Spleen (tissue), 11 donors: ENCODE results near the gene LDAH. TPM values are rescaled to one million over a fixed set of nuclear protein-coding genes. Genes with fewer than 3 reads are reported as not detected.

Source experiments
- DNase-seq: peaks from one replicate; pipeline ENCODE4 v3.0.0-alpha.2; 2020
- H3K27ac ChIP-seq, 8 donors: fragments of 200-600 bp; sonication (generic) in 7 of 8; 1 replicate in 4 of 8; 2 replicates in 4 of 8; pipeline versions ENCODE4 v1.5.0 to v1.8.0; 2016 to 2021; ENCODE audit warnings: inconsistent platforms in 4 of 8, mild to moderate bottlenecking in 4 of 8, moderate library complexity in 1 of 8
- H3K27me3 ChIP-seq, 7 donors: fragments of 200-600 bp; sonication (generic) in 6 of 7; replicated peaks in 1 of 7; 1 replicate in 4 of 7; 2 replicates in 3 of 7; pipeline versions ENCODE4 v1.5.0 to v1.8.0; 2016 to 2021; ENCODE audit warnings: inconsistent platforms in 3 of 7, mild to moderate bottlenecking in 1 of 7
- H3K36me3 ChIP-seq, 6 donors: fragments of 200-600 bp; sonication (generic) in 5 of 6; 1 replicate in 4 of 6; 2 replicates in 2 of 6; pipeline versions ENCODE4 v1.5.0 to v1.8.0; 2016 to 2021; ENCODE audit warnings: inconsistent platforms in 2 of 6
- H3K4me1 ChIP-seq, 6 donors: fragments of 200-600 bp; sonication (generic) in 5 of 6; 1 replicate in 3 of 6; 2 replicates in 3 of 6; pipeline versions ENCODE4 v1.5.0 to v1.8.0; 2016 to 2021; ENCODE audit warnings: inconsistent platforms in 3 of 6
- H3K4me3 ChIP-seq, 8 donors: fragments of 200-600 bp; sonication (generic) in 7 of 8; 1 replicate in 4 of 8; 2 replicates in 4 of 8; pipeline versions ENCODE4 v1.5.0 to v1.8.0; 2016 to 2021; ENCODE audit warnings: inconsistent platforms in 4 of 8, mild to moderate bottlenecking in 4 of 8, moderate library complexity in 2 of 8
- H3K9me3 ChIP-seq, 8 donors: fragments of 200-600 bp; sonication (generic) in 7 of 8; 1 replicate in 4 of 8; 2 replicates in 4 of 8; pipeline versions ENCODE4 v1.5.0 to v1.8.0; 2016 to 2021; ENCODE audit warnings: inconsistent platforms in 4 of 8
- CTCF ChIP-seq, 11 experiments: fragments of 200-600 bp in 7 of 11; fragments of 450-650 bp in 4 of 11; sonication (generic) in 4 of 11; IDR thresholded peaks in 8 of 11; conservative IDR thresholded peaks in 3 of 11; 1 replicate in 7 of 11; 2 replicates in 4 of 11; pipeline versions ENCODE4 v1.4.0 to v1.8.0; 2016 to 2021; ENCODE audit warnings: antibody characterized with exemption in 11 of 11, inconsistent platforms in 4 of 11, mild to moderate bottlenecking in 1 of 11
- POLR2A ChIP-seq, 3 donors: fragments of 450-650 bp; IDR thresholded peaks; one replicate each; pipeline ENCODE4 v1.5.1; 2017; ENCODE audit warnings: antibody characterized with exemption in 3 of 3, mild to moderate bottlenecking in 1 of 3
- POLR2AphosphoS5 ChIP-seq, 3 donors: sonication (generic); formaldehyde crosslinking; IDR thresholded peaks; one replicate each; pipeline ENCODE4 v1.5.1; 2017; ENCODE audit warnings: antibody characterized with exemption in 3 of 3
- WGBS, 5 donors: extraction: QIAGEN DNeasy Blood & Tissue Kit in 3 of 5; methylation state at CpG; one replicate each; pipeline versions ENCODE4 v1.1.5 to v1.1.7; 2013 to 2018; 5-methylcytosine and 5-hydroxymethylcytosine counted together
- intact Hi-C: fragments of 100-400 bp; cut with DNase I; formaldehyde crosslinking; loops from one replicate; pipeline ENCODE4 v1.15.0; 2023; ENCODE audit warnings: low total_unique reads
- polyA plus RNA-seq, 3 donors: library from polyadenylated mRNA; stranded (reverse); fragments of 200-250 nt; gene quantifications; one replicate each; pipeline ENCODE4 v1.2.1, GENCODE V29; 2013
- total RNA-seq, 7 donors: library from RNA; depleted of rRNA in 3 of 7; stranded (reverse); fragments of >200 nt in 3 of 7; fragmentation: NEBNext Ultra II Directional in 4 of 7; extraction: Animal tissue kit (Norgen Biotek cat#: 25700) in 4 of 7; gene quantifications; one replicate each; pipeline versions ENCODE4 v1.1.0 to v1.2.1, GENCODE V29; 2016 to 2021
- donor health status: healthy with polysubstance abuse.
- donor health status: DM: no; HTN: no; CAD: no; lungs with moderate emphysema.
- donor health status: DM: no; HTN: no; CAD: no.
- donor health status: Bipolar disorder and iron deficiency.
- donor health status: healthy.
- donor health status: DM: no; HTN: no; CAD: no.
- donor health status: DM: yes; HTN: yes; CAD: no.

The LDAH gene
- total and polyA plus RNA-seq, 10 donors: 5.8 to 33.2 (median 21.1) TPM

DNA sequence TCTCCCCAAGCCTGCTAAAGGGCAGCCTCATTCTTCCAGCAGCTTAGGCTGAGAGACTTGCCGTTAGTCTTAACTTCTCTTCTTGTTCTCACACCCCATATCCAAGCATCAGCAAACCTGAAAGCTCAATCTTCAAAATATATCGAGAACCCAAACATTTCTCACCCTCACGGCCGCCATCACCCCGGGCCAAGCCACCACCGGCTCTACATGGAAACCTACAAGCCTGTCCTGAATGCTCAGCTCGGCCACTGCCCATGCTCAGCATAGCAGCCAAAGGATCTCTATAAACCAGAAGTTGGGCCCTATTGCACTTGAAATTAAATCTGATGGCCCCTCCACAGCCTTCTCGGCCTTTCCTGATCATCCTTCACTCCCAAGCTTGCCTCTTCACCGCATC lies 174.1 kb downstream of the LDAH start:
- 93 to 97% (median 96%) methylated on average over 9 of the region's 9 CpGs for WGBS, 5 donors
- H3K4me3 ChIP-seq: no peak overlapping the region
- no peak for TF ChIP-seq POLR2AphosphoS5 (IDR thresholded peaks at IDR 0.05)
- TF ChIP-seq POLR2A (IDR thresholded peaks at IDR 0.05): no peak
- no peak for TF ChIP-seq CTCF (IDR thresholded peaks at IDR 0.05 in 8 of 11, conservative IDR thresholded peaks at IDR 0.05 in 3 of 11)
- peak; percentile 68 for DNase-seq
- H3K4me1 ChIP-seq: peaks cover 20 to 44% (median 36%) of the 10 kb centered on the region in 6 donors
- H3K9me3 ChIP-seq: no peaks in the 10 kb centered on the region
- H3K36me3 ChIP-seq: peaks cover 0 to 34% (median 17%) of the 10 kb centered on the region in 6 donors
- no peaks in the 10 kb centered on the region for H3K27me3 ChIP-seq
- intact Hi-C loops: no loop called here
- H3K27ac ChIP-seq: no peak overlapping the region

DNA sequence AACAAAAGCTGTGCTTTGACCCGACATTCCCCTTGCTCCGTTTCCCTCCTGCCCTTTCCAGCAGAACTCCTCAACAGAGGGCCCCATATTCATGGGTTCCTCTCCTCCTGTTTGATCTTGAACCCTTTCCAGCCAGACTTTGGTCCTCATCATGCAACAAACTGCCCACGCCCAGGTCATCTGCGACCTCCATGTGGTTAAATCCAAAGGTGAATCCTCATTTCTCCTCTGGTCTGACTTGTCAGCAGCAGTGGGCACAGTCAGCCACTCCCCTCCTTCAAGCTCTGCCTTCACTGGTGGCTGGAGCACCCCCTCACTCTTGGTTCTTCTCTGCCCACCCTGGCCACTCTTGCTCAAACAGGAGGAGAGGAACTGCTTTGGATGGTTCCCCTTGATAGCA lies 174.7 kb downstream of the LDAH start:
- Histone ChIP-seq H3K27ac (no peak overlapping the region), H3K36me3 (peaks cover 0 to 40% (median 21%) of the 10 kb centered on the region in 6 donors), H3K27me3 (no peaks in the 10 kb centered on the region), H3K9me3 (no peaks in the 10 kb centered on the region), H3K4me1 (peaks cover 20 to 44% (median 36%) of the 10 kb centered on the region in 6 donors), H3K4me3 (no peak overlapping the region)
- intact Hi-C loops: no loop called here
- TF ChIP-seq POLR2A (IDR thresholded peaks at IDR 0.05): no peak
- no peak for TF ChIP-seq POLR2AphosphoS5 (IDR thresholded peaks at IDR 0.05)
- TF ChIP-seq CTCF (IDR thresholded peaks at IDR 0.05 in 8 of 11, conservative IDR thresholded peaks at IDR 0.05 in 3 of 11): no peak
- WGBS, 5 donors: 90 to 96% (median 91%) methylated on average over 4 of the region's 4 CpGs
- DNase-seq: peak; percentile 56

GRCh38 chr2:20647738-20648137 lies 175.2 kb downstream of the LDAH start:
- no peak overlapping the region for H3K4me3 ChIP-seq
- H3K27ac ChIP-seq: no peak overlapping the region
- TF ChIP-seq POLR2A (IDR thresholded peaks at IDR 0.05): no peak
- no peak for TF ChIP-seq POLR2AphosphoS5 (IDR thresholded peaks at IDR 0.05)
- no peak for TF ChIP-seq CTCF (IDR thresholded peaks at IDR 0.05 in 8 of 11, conservative IDR thresholded peaks at IDR 0.05 in 3 of 11)
- 60 to 85% (median 80%) methylated on average over 7 to 8 of the region's 8 CpGs for WGBS, 5 donors
- DNase-seq: peak; percentile 67
- H3K36me3 ChIP-seq: peaks cover 0 to 45% (median 24%) of the 10 kb centered on the region in 6 donors
- H3K9me3 ChIP-seq: no peaks in the 10 kb centered on the region
- no peaks in the 10 kb centered on the region for H3K27me3 ChIP-seq
- intact Hi-C loops: no loop called here
- peaks cover 20 to 47% (median 38%) of the 10 kb centered on the region in 6 donors for H3K4me1 ChIP-seq

DNA sequence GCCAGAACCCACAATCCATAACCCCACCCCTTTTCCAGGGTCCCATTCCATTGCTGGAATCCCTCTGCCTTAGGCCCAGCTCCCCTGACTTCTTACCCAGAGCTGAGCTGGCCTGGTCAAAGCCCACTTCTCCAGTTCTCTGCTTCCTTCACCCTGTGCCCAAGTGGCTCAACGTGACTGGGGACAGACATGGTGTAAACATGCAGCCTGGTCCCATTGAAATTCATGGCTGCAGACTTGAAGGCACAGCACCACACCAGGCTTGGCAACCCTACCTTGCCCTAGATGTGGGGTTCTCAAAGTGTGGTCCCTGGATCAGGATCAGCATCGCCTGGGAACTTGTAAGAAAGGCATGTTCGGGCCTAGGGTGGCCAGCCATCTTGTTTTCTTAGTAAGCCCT lies 175.7 kb downstream of the LDAH start:
- Histone ChIP-seq H3K4me3 (no peak overlapping the region), H3K9me3 (no peaks in the 10 kb centered on the region), H3K36me3 (peaks cover 0 to 49% (median 25%) of the 10 kb centered on the region in 6 donors), H3K27me3 (no peaks in the 10 kb centered on the region), H3K27ac (no peak overlapping the region), H3K4me1 (peaks cover 22 to 53% (median 43%) of the 10 kb centered on the region in 6 donors)
- intact Hi-C loops: no loop called here
- no peak for TF ChIP-seq CTCF (IDR thresholded peaks at IDR 0.05 in 8 of 11, conservative IDR thresholded peaks at IDR 0.05 in 3 of 11)
- TF ChIP-seq POLR2A (IDR thresholded peaks at IDR 0.05): no peak
- TF ChIP-seq POLR2AphosphoS5 (IDR thresholded peaks at IDR 0.05): no peak
- DNase-seq: peak; percentile 57
- WGBS, 5 donors: 84 to 96% (median 92%) methylated on average over 3 of the region's 3 CpGs
